ENCODE measurements around the gene PPAT.

The PPAT gene

GRCh38 chr4:56434599-56435139, 746 bp downstream of the PPAT start:
- DNase-seq (ENCODE audit: low read depth in 3 of 3), result peak in 1 of 3 donors; percentile 3

DNA sequence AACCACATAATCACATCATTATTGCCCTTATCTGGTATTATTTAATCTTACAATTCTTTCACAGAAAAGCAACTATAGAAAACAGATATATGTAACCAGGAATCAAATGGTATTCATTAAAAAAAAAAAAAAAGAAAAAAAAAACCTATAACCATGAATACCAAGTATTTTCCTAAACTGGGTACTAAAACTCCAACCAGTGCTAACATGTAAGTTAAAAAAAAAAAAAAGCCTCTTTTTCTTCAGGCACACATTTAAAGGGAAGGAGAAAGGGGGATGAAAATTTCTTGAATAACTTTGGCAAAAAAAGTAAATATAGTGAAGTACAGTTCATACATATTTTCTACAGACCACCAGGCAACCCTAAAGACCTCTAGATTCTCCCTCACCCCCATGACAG, 2.1 kb downstream of the PPAT start:
- DNase-seq (ENCODE audit: low read depth in 3 of 3), result no peak

GRCh38 chr4:56430203-56430602, 5.2 kb downstream of the PPAT start:
- DNase-seq (ENCODE audit: low read depth in 3 of 3), result no peak

- no peak for DNase-seq (ENCODE audit: low read depth in 3 of 3)
Measured at GRCh38 chr4:56427179-56427578, 8.2 kb downstream of the PPAT start.

DNA sequence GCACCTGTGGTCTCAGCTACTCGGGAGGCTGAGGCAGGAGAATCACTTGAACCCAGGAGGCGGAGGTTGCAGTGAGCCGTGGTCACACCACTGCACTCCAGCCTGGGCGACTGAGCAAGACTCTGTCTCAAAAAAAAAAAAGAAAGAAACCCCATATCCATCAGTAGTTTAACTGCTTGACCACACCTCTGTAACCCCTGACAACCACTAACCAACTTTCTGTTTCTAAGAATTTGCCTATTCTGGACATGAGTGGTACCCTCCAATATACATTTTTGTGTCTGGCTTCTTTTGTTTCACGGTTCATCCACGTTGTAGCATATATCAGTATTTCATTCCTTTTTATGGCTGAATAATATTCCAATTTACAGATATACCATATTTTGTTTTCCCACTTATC, 9.1 kb downstream of the PPAT start:
- DNase-seq (ENCODE audit: low read depth in 3 of 3), result no peak

DNA sequence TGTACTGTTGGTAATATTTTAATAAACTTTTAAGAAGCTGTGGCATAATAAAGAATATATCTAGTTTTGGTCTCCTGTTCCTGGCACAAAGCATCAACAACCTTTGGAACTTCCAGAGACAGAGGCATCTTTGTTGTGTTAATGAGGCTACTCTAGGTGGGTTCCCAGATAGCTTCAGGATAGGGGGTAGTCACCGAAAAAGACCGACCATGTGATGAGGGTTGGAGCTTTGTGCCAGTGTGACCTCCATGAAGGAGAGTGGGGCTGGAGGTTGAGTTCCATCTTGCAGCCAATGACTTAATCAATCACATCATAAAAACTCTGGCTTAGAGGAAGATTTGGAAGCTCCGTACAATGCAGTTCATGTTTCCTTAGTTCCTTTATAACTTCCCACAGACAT, 9.9 kb downstream of the PPAT start:
- DNase-seq (ENCODE audit: low read depth in 3 of 3), result no peak

GRCh38 chr4:56424697-56425514, 10.5 kb downstream of the PPAT start:
- no peak for DNase-seq (ENCODE audit: low read depth in 3 of 3)

DNA sequence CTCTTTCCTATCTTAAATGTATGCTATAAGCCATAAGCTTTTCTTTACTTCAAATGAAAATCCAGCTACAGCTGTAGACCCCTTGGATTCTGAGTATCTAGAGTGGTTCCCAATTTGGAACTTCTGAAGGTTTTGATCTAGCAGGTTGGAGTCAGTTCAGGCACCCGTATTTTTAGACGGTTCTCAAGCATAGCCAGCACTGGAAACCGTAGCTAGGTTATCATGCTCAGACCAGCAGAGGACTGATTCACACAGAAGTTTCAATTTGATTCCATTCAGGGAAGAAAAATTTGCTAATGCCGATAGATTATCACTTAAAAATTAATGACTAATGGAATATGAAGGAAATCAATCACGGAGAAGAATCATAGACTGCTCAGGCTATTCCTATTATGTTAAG, 11.2 kb downstream of the PPAT start:
- no peak for DNase-seq (ENCODE audit: low read depth in 3 of 3)

GRCh38 chr4:56417396-56417795, 18.0 kb downstream of the PPAT start:
- DNase-seq (ENCODE audit: low read depth in 3 of 3), result no peak

DNA sequence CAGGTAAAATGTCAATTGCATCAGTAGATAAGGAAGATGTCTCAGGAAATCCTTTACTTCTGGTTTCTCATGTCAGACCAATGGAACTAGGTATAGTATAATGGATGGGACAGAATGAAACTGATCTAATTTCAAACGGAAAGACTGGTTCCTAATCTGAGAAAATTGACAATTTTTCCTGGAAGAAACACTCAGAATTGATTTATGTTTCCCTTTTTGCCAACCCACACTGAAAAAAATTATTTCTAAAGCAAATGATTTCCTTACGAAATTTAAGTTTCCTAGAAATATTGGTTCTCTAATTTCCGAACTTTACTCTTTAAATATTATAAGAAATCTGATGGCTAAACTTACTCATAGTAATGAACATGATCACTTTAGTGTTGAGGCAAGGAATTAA, 19.1 kb downstream of the PPAT start:
- DNase-seq (ENCODE audit: low read depth in 3 of 3), result no peak

- DNase-seq (ENCODE audit: low read depth in 3 of 3), result no peak
Measured at GRCh38 chr4:56414135-56414670, 21.2 kb downstream of the PPAT start.

DNA sequence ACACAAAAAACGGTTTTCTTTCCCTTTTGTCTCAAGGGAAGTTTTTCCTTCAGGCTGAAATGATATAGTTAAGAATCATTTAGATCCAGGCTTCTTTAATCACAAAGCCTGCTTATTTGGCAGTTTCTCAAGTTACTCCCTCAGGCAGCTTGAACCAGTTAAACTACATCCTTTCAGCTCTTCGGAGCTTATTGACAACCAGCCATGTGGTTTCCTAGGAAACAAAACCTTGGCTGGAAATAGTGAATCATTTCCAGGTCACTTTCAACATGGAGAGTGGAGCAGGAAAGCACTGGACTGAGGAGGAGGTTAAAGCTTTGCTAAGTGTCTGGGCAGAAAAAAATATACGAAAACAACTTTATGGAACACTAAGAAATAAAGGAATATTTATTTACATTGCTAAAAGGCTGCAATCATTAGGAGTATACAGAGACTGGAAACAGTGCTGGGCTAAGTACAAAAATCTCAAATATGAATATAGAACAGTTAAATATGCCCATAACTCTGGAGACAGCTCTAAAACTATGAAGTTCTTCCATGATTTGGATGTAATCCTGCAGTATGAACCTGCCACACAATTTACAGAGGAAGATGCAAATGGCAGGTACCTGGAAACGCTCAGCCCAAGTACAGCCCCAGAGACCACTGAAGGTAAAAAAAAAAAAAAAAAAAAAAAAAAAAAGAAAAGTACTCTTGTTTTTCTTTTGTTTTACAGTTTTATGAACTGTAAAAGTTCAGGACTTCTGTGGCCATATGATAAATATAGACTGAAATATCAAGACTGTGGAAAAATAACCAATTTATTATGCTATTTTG, 25.0 kb downstream of the PPAT start:
- no peak for DNase-seq (ENCODE audit: low read depth in 3 of 3)

DNA sequence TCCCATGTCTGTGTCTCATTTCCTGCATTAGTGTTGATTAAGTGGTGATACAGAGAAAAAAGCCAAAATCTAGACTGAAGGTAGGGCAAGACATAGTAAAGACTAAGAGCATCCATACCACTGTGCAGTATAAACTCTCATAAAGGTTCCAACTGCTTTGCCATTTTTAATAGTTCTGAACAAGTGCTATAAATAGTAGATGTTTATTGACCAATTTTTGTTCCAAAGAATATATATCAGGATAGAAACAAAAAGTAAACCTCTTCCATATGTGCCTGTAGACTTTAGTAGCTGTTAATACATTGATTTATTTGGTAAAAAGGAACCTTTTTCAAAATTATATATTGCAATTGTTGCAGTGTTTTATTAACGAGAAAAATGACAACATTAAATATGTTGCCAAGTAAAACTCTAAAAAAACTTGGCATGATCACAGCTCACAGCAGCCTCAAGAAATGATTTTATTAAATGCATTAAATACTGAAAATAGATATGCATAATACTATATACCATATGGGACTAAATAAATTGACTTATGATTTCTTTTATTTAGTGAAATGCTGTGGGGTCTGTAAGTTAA, 25.8 kb downstream of the PPAT start:
- DNase-seq (ENCODE audit: low read depth in 3 of 3), result no peak

DNA sequence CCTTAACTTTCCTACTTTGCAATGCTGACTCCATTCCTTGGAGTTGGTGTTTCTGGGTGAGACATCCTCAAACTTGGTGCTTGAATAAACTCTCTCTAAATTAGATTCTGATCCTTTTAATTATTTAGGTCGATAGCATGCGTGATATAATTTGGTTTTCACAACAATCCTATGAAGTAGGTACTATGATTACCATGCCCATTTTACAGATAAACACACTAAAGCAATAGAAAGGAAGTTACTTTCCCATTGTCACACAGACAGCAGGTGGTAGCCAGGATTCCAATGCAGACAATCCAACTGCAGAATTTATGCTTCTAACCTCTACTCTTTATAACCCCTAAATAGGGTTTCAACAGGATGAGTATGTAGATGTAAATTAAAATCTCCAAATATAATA, 26.4 kb downstream of the PPAT start:
- no peak for DNase-seq (ENCODE audit: low read depth in 3 of 3)

DNA sequence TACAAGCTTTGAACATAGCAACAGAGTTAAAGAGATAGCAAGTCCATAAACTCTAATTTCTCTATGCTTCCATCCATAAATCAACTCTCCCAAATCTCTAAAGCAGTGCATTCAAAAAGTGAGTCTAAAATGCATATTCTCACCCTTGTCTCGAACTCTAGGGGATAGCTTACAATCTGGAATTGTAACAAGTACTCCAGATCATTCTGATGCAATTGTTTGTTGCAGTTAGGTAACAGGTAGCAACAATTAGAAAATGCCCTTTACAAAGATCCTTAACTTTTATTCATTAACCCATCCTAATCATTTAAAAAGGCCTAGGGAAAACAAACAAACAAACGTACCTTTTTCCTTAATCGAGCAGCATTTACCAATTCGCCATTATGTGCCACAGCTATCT, 29.3 kb downstream of the PPAT start:
- DNase-seq (ENCODE audit: low read depth in 3 of 3), result no peak

DNA sequence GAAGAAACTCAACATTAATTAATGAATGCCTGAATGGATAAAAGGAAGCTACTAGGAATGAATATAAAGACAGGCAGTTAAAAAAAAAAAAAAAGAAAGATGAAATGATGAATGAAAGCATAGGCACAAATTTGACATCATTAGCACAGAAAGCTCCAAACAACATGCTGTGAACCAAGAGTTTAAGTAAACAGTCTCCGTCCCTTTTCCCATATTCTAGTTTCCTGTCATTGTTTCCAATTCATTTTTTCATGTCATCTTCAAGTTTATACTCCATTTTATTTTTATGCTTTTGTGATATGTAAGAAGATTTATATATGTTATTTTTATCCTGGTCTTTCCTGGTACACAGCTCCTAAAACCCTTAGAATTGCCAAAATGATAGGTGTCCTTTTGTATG, 30.4 kb downstream of the PPAT start:
- DNase-seq (ENCODE audit: low read depth in 3 of 3), result no peak

DNA sequence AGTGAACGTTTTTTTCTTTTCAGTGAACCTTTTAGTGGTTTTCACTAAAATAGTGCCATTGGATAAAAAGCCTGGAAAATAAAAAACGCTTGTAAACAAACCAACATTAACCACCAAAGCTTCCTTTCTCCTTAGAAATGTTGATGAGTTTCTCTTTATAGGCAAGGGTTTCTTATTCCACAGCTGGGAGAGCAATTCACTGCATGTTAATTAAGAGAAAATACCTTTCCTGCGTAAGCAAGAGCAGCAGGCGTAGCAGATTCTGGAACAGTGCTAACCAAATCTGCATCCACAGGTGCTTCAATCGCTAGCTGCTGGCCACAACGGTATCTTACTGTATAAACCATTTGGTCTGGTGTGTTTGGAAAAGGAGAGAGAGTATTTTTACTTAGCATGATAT, 34.9 kb downstream of the PPAT start:
- no peak for DNase-seq (ENCODE audit: low read depth in 3 of 3)

DNA sequence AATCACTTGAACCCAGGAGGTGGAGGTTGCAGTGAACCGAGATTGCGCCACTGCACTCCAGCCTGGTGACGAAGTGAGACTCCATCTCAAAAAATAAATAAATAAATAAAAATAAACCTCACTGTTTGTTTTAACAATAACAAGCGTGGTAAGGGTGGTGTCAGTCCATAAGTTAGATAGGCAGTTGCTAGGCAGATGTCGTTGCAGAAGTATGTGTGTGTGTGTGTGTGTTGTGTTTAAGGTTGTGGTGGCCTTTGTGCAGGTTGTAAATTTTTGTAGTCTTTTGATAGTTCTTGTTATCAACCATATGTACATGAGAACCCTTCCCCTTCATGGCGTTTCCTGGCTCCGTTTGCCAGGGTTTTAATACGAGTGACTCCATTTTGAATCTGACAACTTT, 44.1 kb downstream of the PPAT start:
- DNase-seq (ENCODE audit: low read depth in 3 of 3), result no peak

- no peak for DNase-seq (ENCODE audit: low read depth in 3 of 3)
Measured at GRCh38 chr4:56389558-56389957, 45.9 kb downstream of the PPAT start.

DNA sequence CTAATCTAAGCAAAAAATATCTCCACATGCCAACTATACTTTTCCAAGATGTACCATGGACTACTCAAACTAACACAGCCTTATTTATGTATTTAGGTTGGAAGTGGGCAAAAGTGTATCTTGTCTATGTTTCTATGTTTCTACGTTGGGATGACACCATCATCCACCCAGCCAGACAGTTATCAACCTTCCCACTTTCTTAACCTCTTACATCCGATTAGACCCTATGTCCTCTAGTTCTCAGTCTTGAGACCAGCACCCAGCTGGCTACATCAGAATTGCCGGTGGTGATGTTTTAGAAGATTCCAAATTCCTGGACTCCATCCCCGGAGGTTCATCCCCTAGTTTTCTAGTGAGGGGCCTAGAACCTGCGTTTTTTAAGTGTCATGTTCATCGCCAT, 47.1 kb downstream of the PPAT start:
- DNase-seq (ENCODE audit: low read depth in 3 of 3), result no peak

DNA sequence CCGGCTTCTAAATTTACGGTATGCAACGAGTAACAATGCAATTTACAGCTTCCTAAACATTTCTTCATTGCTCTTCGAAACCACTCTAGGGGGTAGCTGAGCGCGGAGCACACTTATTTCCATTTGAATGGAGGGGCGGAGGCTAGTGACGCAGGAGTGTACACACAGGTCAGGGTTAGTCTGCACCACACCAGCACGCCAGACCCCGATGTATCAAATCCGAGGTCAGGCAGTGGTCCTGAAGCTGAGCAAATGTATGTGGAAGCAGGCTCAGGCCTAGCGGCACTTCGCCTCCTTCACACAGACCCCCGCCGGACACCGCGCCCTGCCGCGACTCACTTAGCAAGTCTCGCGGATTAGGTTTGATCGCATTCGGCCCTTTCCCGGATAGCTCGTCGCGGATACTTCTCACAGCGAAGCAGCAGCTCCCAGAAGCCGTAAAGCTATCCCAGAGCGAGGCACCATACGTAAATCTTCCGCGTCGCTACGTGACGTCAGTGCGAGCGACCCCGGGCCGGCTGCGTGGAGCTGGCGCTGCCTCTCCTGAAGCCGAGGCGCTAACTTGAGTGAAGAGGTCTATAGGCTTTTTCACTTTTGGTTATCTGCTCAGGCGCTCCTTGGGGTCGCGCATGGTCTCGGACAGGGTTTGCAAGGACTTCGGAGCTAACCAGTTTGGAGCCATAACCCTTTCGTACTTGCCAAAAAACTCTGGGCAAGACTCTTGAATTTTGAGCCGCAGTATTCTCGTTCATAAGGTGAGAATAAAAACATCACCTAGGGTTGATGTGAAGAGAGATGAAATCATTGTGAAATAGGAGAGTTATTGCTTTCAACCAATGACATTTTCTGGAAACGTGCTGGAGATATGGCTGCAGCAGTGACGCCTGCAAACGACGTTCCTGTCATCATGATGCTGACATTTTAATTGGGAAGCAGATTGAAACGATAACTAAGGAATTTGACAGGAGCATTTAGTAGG, 48.1 kb downstream of the PPAT start, which contains the start of gene AASDH:
Gene AASDH, minus strand, starts transcription at position 469 of the 979 bp plus-strand sequence. CDS start 3,192 bp downstream, outside the sequence.
- DNase-seq (ENCODE audit: low read depth in 3 of 3), result peak; percentile 88 to 94 (median 93)
